IMR-90 (cell line): ENCODE measurements around the gene NECAB2. TPM values are rescaled to one million over a fixed set of nuclear protein-coding genes. Genes with fewer than 3 reads are reported as not detected.

Experiments
- ATAC-seq: fragments of 200-7000 bp; cut with Tn5 transposase; 2 replicates; pipeline ENCODE4 v1.9.1; 2020; ENCODE audit warnings: low read depth, mild to moderate bottlenecking, moderate library complexity
- BruUV-seq: library from RNA; stranded (reverse); fragments of 400-500 nt; replicated peaks from 2 replicates; lab custom pipeline; 2021; lab: Mats Ljungman, UMichigan
- CTCF ChIA-PET: fragments of 300-600 bp; formaldehyde crosslinking; extraction: SDS; loops from one replicate; lab custom pipeline; 2021; ENCODE audit warnings: antibody characterized with exemption; lab: Yijun Ruan, JAX
- POLR2A ChIA-PET: fragments of 300-600 bp; sonication (Branson Sonifier 250); formaldehyde crosslinking; loops from one replicate; lab custom pipeline; 2022; ENCODE audit warnings: antibody characterized with exemption; ENCODE audit not compliant: unreplicated experiment; lab: Charles Lee
- DNase-seq: peaks from one replicate; pipeline ENCODE4 v3.0.0; 2013
- H2AFZ ChIP-seq: replicated peaks from 2 replicates; pipeline ENCODE3; 2013; ENCODE audit warnings: low read length, mild to moderate bottlenecking; ENCODE audit not compliant: poor library complexity
- H2AK5ac ChIP-seq: 2 replicates; pipeline ENCODE4 v1.6.1; 2013; ENCODE audit warnings: low read depth, low read length, inconsistent platforms
- H2AK9ac ChIP-seq: replicated peaks from 2 replicates; pipeline ENCODE3; 2013; ENCODE audit warnings: mild to moderate bottlenecking, low read depth, low read length, moderate library complexity; ENCODE audit not compliant: poor library complexity
- H2BK120ac ChIP-seq: 2 replicates; pipeline ENCODE4 v1.6.1; 2013; ENCODE audit warnings: low read depth, low read length, inconsistent platforms
- H2BK15ac ChIP-seq: 3 replicates; pipeline ENCODE4 v1.6.1; 2013; ENCODE audit warnings: low read depth, low read length, inconsistent platforms
- H2BK20ac ChIP-seq: 2 replicates; pipeline ENCODE4 v1.6.1; 2013; ENCODE audit warnings: low read depth, mild to moderate bottlenecking, inconsistent platforms, low read length, moderate library complexity
- H2BK5ac ChIP-seq: 2 replicates; pipeline ENCODE4 v1.6.1; 2013; ENCODE audit warnings: mild to moderate bottlenecking, low read depth, low read length, inconsistent platforms; ENCODE audit not compliant: poor library complexity, severe bottlenecking
- H3K14ac ChIP-seq: replicated peaks from 2 replicates; pipeline ENCODE4 v1.6.1; 2013; ENCODE audit warnings: low read depth, low read length, inconsistent platforms
- H3K18ac ChIP-seq: 2 replicates; pipeline ENCODE4 v1.6.1; 2013; ENCODE audit warnings: low read depth, low read length, control low read depth
- H3K23ac ChIP-seq: 2 replicates; pipeline ENCODE4 v1.6.1; 2013; ENCODE audit warnings: low read depth, low read length, inconsistent platforms
- H3K27ac ChIP-seq: 2 replicates; pipeline ENCODE4 v1.5.1; 2013; ENCODE audit warnings: mild to moderate bottlenecking, control low read depth, low read length; ENCODE audit not compliant: insufficient read depth
- H3K27me3 ChIP-seq: 2 replicates; pipeline ENCODE4 v1.6.1; 2013; ENCODE audit warnings: low read length; ENCODE audit not compliant: control insufficient read depth, insufficient read depth
- H3K36me3 ChIP-seq: 2 replicates; pipeline ENCODE4 v1.6.1; 2013; ENCODE audit warnings: low read length, mixed read lengths; ENCODE audit not compliant: control insufficient read depth, insufficient read depth
- H3K4ac ChIP-seq: 2 replicates; pipeline ENCODE4 v1.6.1; 2013; ENCODE audit warnings: low read depth, low read length, inconsistent platforms
- H3K4me1 ChIP-seq: 2 replicates; pipeline ENCODE4 v1.6.1; 2013; ENCODE audit warnings: low read length, mixed read lengths; ENCODE audit not compliant: control insufficient read depth, insufficient read depth
- H3K4me2 ChIP-seq: 2 replicates; pipeline ENCODE4 v1.6.1; 2013; ENCODE audit warnings: low read depth, mild to moderate bottlenecking, control low read depth, low read length, moderate library complexity
- H3K4me3 ChIP-seq: 2 replicates; pipeline ENCODE4 v1.5.1; 2013; ENCODE audit warnings: low read depth, mild to moderate bottlenecking, control low read depth, low read length, moderate library complexity; ENCODE audit not compliant: insufficient read depth
- H3K56ac ChIP-seq: 2 replicates; pipeline ENCODE4 v1.6.1; 2013; ENCODE audit warnings: low read length, inconsistent platforms; ENCODE audit not compliant: insufficient read depth; ENCODE audit errors: extremely low read depth
- H3K79me1 ChIP-seq, 2 experiments: 2 replicates each; pipeline ENCODE4 v1.6.1; 2013; ENCODE audit warnings: low read length in 2 of 2, inconsistent platforms in 1 of 2, low read depth in 1 of 2
- H3K9ac ChIP-seq: 2 replicates; pipeline ENCODE4 v1.6.1; 2013; ENCODE audit warnings: low read depth, low read length, control low read depth
- H3K9me1 ChIP-seq: 2 replicates; pipeline ENCODE4 v1.6.1; 2013; ENCODE audit warnings: low read length, inconsistent platforms; ENCODE audit not compliant: insufficient read depth
- H3K9me3 ChIP-seq: 2 replicates; pipeline ENCODE4 v1.6.1; 2013; ENCODE audit warnings: low read length; ENCODE audit not compliant: control insufficient read depth, insufficient read depth
- H4K20me1 ChIP-seq: 2 replicates; pipeline ENCODE4 v1.6.1; 2013; ENCODE audit warnings: low read length, inconsistent platforms; ENCODE audit not compliant: insufficient read depth
- H4K5ac ChIP-seq: 2 replicates; pipeline ENCODE4 v1.6.1; 2013; ENCODE audit warnings: mild to moderate bottlenecking, low read depth, low read length, control low read depth
- H4K8ac ChIP-seq, 2 experiments: 2 replicates each; pipeline ENCODE4 v1.6.1; 2013; ENCODE audit warnings: low read depth in 2 of 2, low read length in 2 of 2, control low read depth in 1 of 2, inconsistent platforms in 1 of 2
- H4K91ac ChIP-seq: 2 replicates; pipeline ENCODE4 v1.6.1; 2013; ENCODE audit warnings: low read depth, low read length, inconsistent platforms; ENCODE audit not compliant: insufficient read depth
- BHLHE40 ChIP-seq: fragments of 150-350 bp; IDR thresholded peaks from 2 replicates; pipeline ENCODE4 v1.6.1; 2016; ENCODE audit warnings: mild to moderate bottlenecking, low read depth, low read length
- NFE2L2 ChIP-seq: fragments of 150-350 bp; IDR thresholded peaks from 2 replicates; pipeline ENCODE4 v1.6.1; 2016; ENCODE audit warnings: low read depth, mild to moderate bottlenecking, low read length
- WGBS, 2 experiments: methylation state at CpG; one replicate each; pipeline versions ENCODE4 v1.1.5 to v1.1.7; 2013; ENCODE audit warnings: missing lambda C conversion rate in 2 of 2; ENCODE audit not compliant: insufficient read length in 1 of 2; ENCODE audit errors: extremely low coverage in 2 of 2; 5-methylcytosine and 5-hydroxymethylcytosine counted together
- dilution Hi-C: fragments of 300-500 bp; cut with HindIII; formaldehyde crosslinking; loops from one replicate; pipeline ENCODE4 v1.14.3; 2018; ENCODE audit warnings: low sequenced_read_pairs; ENCODE audit not compliant: unreplicated experiment
- in situ Hi-C: fragments of 300-500 bp; cut with MboI; formaldehyde crosslinking; loops from 3 replicates; pipeline ENCODE4 v1.14.3; 2019; ENCODE audit warnings: low sequenced_read_pairs, inconsistent platforms, mixed read lengths
- intact Hi-C: fragments of 100-400 bp; cut with micrococcal nuclease; formaldehyde crosslinking; loops from 2 replicates; pipeline ENCODE4 v1.10.0; 2022
- polyA plus RNA-seq, 3 experiments: library from polyadenylated mRNA; depleted of rRNA; stranded (reverse); fragments of >200 nt; gene quantifications; 2 replicates each; pipeline ENCODE4 v1.2.3, GENCODE V29; 2012; ENCODE audit warnings: low replicate concordance in 1 of 3
- total RNA-seq: library from RNA; depleted of rRNA; stranded (reverse); fragments of >200 nt; gene quantifications from 2 replicates; pipeline ENCODE4 v1.2.3, GENCODE V29; 2012

Gene NECAB2
- total and polyA plus RNA-seq, 2 of the 4 experiments (the other 2 are of a cell fraction), result 0.27 TPM; not detected in 1

DNA sequence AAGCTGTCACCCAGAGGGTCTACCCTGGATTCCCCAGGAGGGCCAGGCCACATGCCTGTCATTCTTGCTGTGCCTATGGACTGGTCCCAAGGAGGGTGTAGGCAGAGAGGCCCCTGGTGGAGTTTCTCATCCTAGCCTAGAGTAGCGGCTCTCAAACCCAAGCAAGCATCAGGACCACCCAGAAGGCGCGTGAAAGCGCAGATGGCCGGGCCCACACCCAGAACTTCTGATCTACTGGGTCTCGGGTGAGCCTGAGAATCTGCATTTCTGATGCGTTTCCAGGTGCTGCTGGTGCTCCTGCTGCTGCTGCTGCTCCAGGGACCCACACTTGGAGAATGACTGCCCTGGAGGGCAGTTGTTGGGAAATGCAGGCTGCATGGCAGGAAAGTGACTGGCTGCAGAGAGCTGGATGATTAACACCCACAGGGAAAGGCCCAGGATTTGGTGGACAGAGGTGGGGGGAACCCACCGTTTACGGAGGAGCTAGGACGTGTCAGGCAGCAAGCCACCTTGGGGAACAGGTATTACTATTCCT, 24.5 kb upstream of the NECAB2 start:
- 83% methylated on average over 4 of the region's 10 CpGs; no CpG with 5 or more reads in 1 of the 2 experiments for WGBS, 2 experiments
- dilution Hi-C loops, result no loop called here
- no peak for ATAC-seq
- no peak for TF ChIP-seq BHLHE40
- no peak for TF ChIP-seq NFE2L2
- H3K4ac ChIP-seq, result no peak overlapping the region
- H2BK15ac ChIP-seq, result no peak overlapping the region
- intact Hi-C loops, result no loop called here
- H3K9me1 ChIP-seq, result no peaks in the 10 kb centered on the region; the same call in 1 of the 2 replicates
- no peak overlapping the region for H3K27ac ChIP-seq
- H3K14ac ChIP-seq, result no peak overlapping the region
- H3K4me2 ChIP-seq, result no peak overlapping the region
- H3K4me3 ChIP-seq, result no peak overlapping the region
- POLR2A ChIA-PET, result no interaction called here
- H3K79me1 ChIP-seq, result no peaks in the 10 kb centered on the region
- H4K20me1 ChIP-seq, result no peaks in the 10 kb centered on the region
- no peak overlapping the region for H4K5ac ChIP-seq
- H4K91ac ChIP-seq, result no peak overlapping the region
- no peak overlapping the region for H4K8ac ChIP-seq
- BruUV-seq, result no TSS peak
- no peaks in the 10 kb centered on the region for H3K9me3 ChIP-seq
- no peak overlapping the region for H2BK5ac ChIP-seq
- CTCF ChIA-PET, result interaction anchor here (1.0 to 1.7 kb wide), 2 partner anchors 10 to 17 kb away, joined by 3 to 4 read pairs; no protein-coding TSS in a partner anchor
- H2BK20ac ChIP-seq, result no peak overlapping the region
- DNase-seq, result no peak
- no peak overlapping the region for H2AFZ ChIP-seq
- H2BK120ac ChIP-seq, result no peak overlapping the region
- no peak overlapping the region for H2AK9ac ChIP-seq
- no peaks in the 10 kb centered on the region for H3K36me3 ChIP-seq
- no peak overlapping the region for H3K18ac ChIP-seq
- no peaks in the 10 kb centered on the region for H3K4me1 ChIP-seq
- H2AK5ac ChIP-seq, result no peak overlapping the region
- in situ Hi-C loops, result no loop called here
- H3K56ac ChIP-seq, result no peak overlapping the region
- H3K9ac ChIP-seq, result no peak overlapping the region
- no peaks in the 10 kb centered on the region for H3K27me3 ChIP-seq
- no peak overlapping the region for H3K23ac ChIP-seq
